Sigmoid colon (tissue), 4 donors: Measurements from ENCODE around the gene SHCBP1.

Source experiments
- EP300 ChIP-seq, 4 donors: sonication (generic); formaldehyde crosslinking; IDR thresholded peaks; one replicate each; pipeline ENCODE4 v1.6.1; 2017; ENCODE audit warnings: antibody characterized with exemption in 4 of 4
- POLR2A ChIP-seq, 2 donors: fragments of 450-650 bp; IDR thresholded peaks; one replicate each; pipeline ENCODE4 v1.6.1; 2016; ENCODE audit warnings: antibody characterized with exemption in 2 of 2, mild to moderate bottlenecking in 2 of 2, moderate library complexity in 2 of 2
- POLR2AphosphoS5 ChIP-seq, 4 donors: sonication (generic); formaldehyde crosslinking; IDR thresholded peaks; one replicate each; pipeline ENCODE4 v1.6.1; 2017; ENCODE audit warnings: antibody characterized with exemption in 4 of 4
- TF ChIP-seq, protein P1 (sequence below), 4 experiments: fragments of 450-650 bp in 3 of 4; fragments of 200-600 bp in 1 of 4; IDR thresholded peaks; one replicate each; pipeline ENCODE4 v1.5.1; 2016 to 2019; ENCODE audit warnings: antibody characterized with exemption in 4 of 4, mild to moderate bottlenecking in 3 of 4, moderate library complexity in 2 of 4

- TF ChIP-seq, protein P1, sequence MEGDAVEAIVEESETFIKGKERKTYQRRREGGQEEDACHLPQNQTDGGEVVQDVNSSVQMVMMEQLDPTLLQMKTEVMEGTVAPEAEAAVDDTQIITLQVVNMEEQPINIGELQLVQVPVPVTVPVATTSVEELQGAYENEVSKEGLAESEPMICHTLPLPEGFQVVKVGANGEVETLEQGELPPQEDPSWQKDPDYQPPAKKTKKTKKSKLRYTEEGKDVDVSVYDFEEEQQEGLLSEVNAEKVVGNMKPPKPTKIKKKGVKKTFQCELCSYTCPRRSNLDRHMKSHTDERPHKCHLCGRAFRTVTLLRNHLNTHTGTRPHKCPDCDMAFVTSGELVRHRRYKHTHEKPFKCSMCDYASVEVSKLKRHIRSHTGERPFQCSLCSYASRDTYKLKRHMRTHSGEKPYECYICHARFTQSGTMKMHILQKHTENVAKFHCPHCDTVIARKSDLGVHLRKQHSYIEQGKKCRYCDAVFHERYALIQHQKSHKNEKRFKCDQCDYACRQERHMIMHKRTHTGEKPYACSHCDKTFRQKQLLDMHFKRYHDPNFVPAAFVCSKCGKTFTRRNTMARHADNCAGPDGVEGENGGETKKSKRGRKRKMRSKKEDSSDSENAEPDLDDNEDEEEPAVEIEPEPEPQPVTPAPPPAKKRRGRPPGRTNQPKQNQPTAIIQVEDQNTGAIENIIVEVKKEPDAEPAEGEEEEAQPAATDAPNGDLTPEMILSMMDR (IDR thresholded peaks at IDR 0.05), result no peak
- no peak for TF ChIP-seq POLR2A (IDR thresholded peaks at IDR 0.05)
- no peak for TF ChIP-seq POLR2AphosphoS5 (IDR thresholded peaks at IDR 0.05)
- no peak for TF ChIP-seq EP300 (IDR thresholded peaks at IDR 0.05)
Measured at GRCh38 chr16:46569231-46569735, 51.9 kb downstream of the SHCBP1 start.
